ENCODE data around the gene CHRM1.

CHRM1 gene

GRCh38 chr11:62912268-62912667, 8.9 kb downstream of the CHRM1 start:
- no peak overlapping the region for H2BK15ac ChIP-seq (ENCODE audit: low read depth, poor library complexity, severe bottlenecking)
- H2AFZ ChIP-seq (ENCODE audit: low read depth, low read length): no peak overlapping the region
- no peaks in the 10 kb centered on the region for H3K9me3 ChIP-seq (ENCODE audit: control insufficient read depth, low read length)
- H3K4me2 ChIP-seq (ENCODE audit: low read length, poor library complexity, severe bottlenecking): no peak overlapping the region
- no peak overlapping the region for H4K8ac ChIP-seq (ENCODE audit: low read length)
- no peak overlapping the region for H3K4me3 ChIP-seq (ENCODE audit: insufficient read depth in 1 of 2, low read depth in 1 of 2, low read length in 2 of 2)
- H3K27ac ChIP-seq (ENCODE audit: low read length, poor library complexity, severe bottlenecking): no peak overlapping the region
- no peak overlapping the region for H2BK5ac ChIP-seq (ENCODE audit: low read depth, low read length, poor library complexity, severe bottlenecking)
- H2AK5ac ChIP-seq (ENCODE audit: low read length, severe bottlenecking): no peak overlapping the region
- H3K79me1 ChIP-seq (replicated peaks; ENCODE audit: low read length, poor library complexity, severe bottlenecking): no peaks in the 10 kb centered on the region
- no peak overlapping the region for H3K4ac ChIP-seq (ENCODE audit: low read depth in 1 of 2, low read length in 2 of 2)
- peaks cover 4% of the 10 kb centered on the region for H3K4me1 ChIP-seq (ENCODE audit: control insufficient read depth, insufficient read depth, low read depth, low read length)
- no peak overlapping the region for H4K91ac ChIP-seq (ENCODE audit: low read length)
- no peak overlapping the region for H3K18ac ChIP-seq (ENCODE audit: low read depth in 1 of 2, low read length in 2 of 2)
- H3K36me3 ChIP-seq (ENCODE audit: control insufficient read depth in 1 of 2, insufficient read depth in 2 of 2, low read depth in 1 of 2, low read length in 2 of 2): no peaks in the 10 kb centered on the region
- H3K27me3 ChIP-seq (ENCODE audit: control insufficient read depth in 1 of 2, insufficient read depth in 1 of 2, low read length in 2 of 2): peaks cover 18% of the 10 kb centered on the region in 2 experiments
- WGBS: 78% methylated on average over 2 of the region's 3 CpGs
- no peak overlapping the region for H3K14ac ChIP-seq (ENCODE audit: low read length in 2 of 2)
- H3K23ac ChIP-seq (ENCODE audit: low read length in 2 of 2): no peak overlapping the region
- H2BK12ac ChIP-seq (ENCODE audit: low read length in 2 of 2): no peak overlapping the region
- H2BK120ac ChIP-seq (ENCODE audit: low read depth, low read length): no peak overlapping the region
- H3K9ac ChIP-seq (ENCODE audit: low read length): no peak overlapping the region
- no peak for DNase-seq

DNA sequence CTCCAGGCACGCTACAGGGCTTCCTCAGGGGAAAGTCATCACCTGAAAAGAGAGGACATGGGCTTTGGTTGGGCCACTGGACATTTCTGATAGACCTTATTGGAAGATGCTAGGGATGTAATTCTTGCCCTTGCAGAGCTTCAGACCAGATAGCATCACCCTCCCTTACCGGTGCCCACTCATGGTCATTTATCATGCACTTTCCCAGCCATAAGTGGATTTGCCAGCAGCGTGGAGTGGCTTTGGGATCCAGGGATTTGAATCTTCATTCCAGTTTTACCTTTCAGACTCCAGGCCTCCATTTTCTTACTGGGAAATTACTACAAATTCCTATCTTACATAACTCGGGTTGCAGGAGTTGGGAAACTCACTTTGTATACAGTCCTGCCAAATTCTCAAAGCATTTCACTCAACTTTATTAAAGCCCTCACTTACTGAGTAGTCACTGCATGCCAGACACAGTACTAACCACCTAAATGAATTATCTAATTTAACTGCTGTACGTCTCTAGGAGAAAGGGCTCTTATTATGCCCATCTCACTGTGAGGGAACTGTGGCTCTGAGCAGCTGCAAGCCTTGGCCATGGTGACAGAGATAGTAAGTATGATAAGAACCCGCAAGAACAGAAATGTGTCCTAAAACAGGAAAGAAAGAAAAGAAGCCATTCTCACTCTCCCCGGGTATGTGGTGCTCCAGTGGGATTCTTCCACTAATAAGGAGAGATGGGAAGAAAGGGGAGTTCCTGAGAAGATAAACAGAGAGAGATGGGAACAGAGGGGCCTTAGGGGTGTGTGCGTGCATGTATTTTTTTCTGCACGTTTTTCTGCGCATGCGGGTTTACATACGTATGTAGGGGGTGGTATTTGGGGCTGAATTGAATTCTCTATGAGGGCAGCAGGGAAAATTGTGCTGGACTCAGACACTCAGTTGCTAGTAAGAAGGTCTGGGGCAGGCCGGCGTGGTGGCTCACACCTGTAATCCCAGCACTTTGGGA, 9.7 kb downstream of the CHRM1 start:
- 79% methylated on average over 14 of the region's 14 CpGs for WGBS
- H2BK5ac ChIP-seq (ENCODE audit: low read depth, low read length, poor library complexity, severe bottlenecking): no peak overlapping the region
- H3K27me3 ChIP-seq (ENCODE audit: control insufficient read depth in 1 of 2, insufficient read depth in 1 of 2, low read length in 2 of 2): peaks cover 11 to 15% of the 10 kb centered on the region in 2 experiments
- peaks cover 4% of the 10 kb centered on the region for H3K4me1 ChIP-seq (ENCODE audit: control insufficient read depth, insufficient read depth, low read depth, low read length)
- H2BK120ac ChIP-seq (ENCODE audit: low read depth, low read length): no peak overlapping the region
- no peaks in the 10 kb centered on the region for H3K36me3 ChIP-seq (ENCODE audit: control insufficient read depth in 1 of 2, insufficient read depth in 2 of 2, low read depth in 1 of 2, low read length in 2 of 2)
- H3K4ac ChIP-seq (ENCODE audit: low read depth in 1 of 2, low read length in 2 of 2): no peak overlapping the region
- H3K79me1 ChIP-seq (replicated peaks; ENCODE audit: low read length, poor library complexity, severe bottlenecking): no peaks in the 10 kb centered on the region
- no peak overlapping the region for H3K4me2 ChIP-seq (ENCODE audit: low read length, poor library complexity, severe bottlenecking)
- H3K9me3 ChIP-seq (ENCODE audit: control insufficient read depth, low read length): no peaks in the 10 kb centered on the region
- H3K18ac ChIP-seq (ENCODE audit: low read depth in 1 of 2, low read length in 2 of 2): no peak overlapping the region
- H2BK12ac ChIP-seq (ENCODE audit: low read length in 2 of 2): no peak overlapping the region
- no peak overlapping the region for H4K91ac ChIP-seq (ENCODE audit: low read length)
- H2AK5ac ChIP-seq (ENCODE audit: low read length, severe bottlenecking): no peak overlapping the region
- no peak overlapping the region for H3K27ac ChIP-seq (ENCODE audit: low read length, poor library complexity, severe bottlenecking)
- no peak for DNase-seq
- H2BK15ac ChIP-seq (ENCODE audit: low read depth, poor library complexity, severe bottlenecking): no peak overlapping the region
- no peak overlapping the region for H3K23ac ChIP-seq (ENCODE audit: low read length in 2 of 2)
- H3K4me3 ChIP-seq (ENCODE audit: insufficient read depth in 1 of 2, low read depth in 1 of 2, low read length in 2 of 2): no peak overlapping the region
- no peak overlapping the region for H4K8ac ChIP-seq (ENCODE audit: low read length)
- no peak overlapping the region for H3K9ac ChIP-seq (ENCODE audit: low read length)
- no peak overlapping the region for H3K14ac ChIP-seq (ENCODE audit: low read length in 2 of 2)
- H2AFZ ChIP-seq (ENCODE audit: low read depth, low read length): no peak overlapping the region

- Histone ChIP-seq H2BK120ac (ENCODE audit: low read depth, low read length) (no peak overlapping the region), H3K18ac (ENCODE audit: low read depth in 1 of 2, low read length in 2 of 2) (no peak overlapping the region), H3K4ac (ENCODE audit: low read depth in 1 of 2, low read length in 2 of 2) (no peak overlapping the region), H3K27me3 (ENCODE audit: control insufficient read depth in 1 of 2, insufficient read depth in 1 of 2, low read length in 2 of 2) (peaks cover 7 to 9% of the 10 kb centered on the region in 2 experiments), H3K79me1 (replicated peaks; ENCODE audit: low read length, poor library complexity, severe bottlenecking) (no peaks in the 10 kb centered on the region), H4K91ac (ENCODE audit: low read length) (no peak overlapping the region), H3K9me3 (ENCODE audit: control insufficient read depth, low read length) (no peaks in the 10 kb centered on the region), H3K23ac (ENCODE audit: low read length in 2 of 2) (no peak overlapping the region), H3K4me2 (ENCODE audit: low read length, poor library complexity, severe bottlenecking) (no peak overlapping the region), H3K36me3 (ENCODE audit: control insufficient read depth in 1 of 2, insufficient read depth in 2 of 2, low read depth in 1 of 2, low read length in 2 of 2) (no peaks in the 10 kb centered on the region), H4K8ac (ENCODE audit: low read length) (no peak overlapping the region), H2BK5ac (ENCODE audit: low read depth, low read length, poor library complexity, severe bottlenecking) (no peak overlapping the region), H3K14ac (ENCODE audit: low read length in 2 of 2) (no peak overlapping the region), H3K27ac (ENCODE audit: low read length, poor library complexity, severe bottlenecking) (no peak overlapping the region), H3K4me1 (ENCODE audit: control insufficient read depth, insufficient read depth, low read depth, low read length) (peaks cover 4% of the 10 kb centered on the region), H3K9ac (ENCODE audit: low read length) (no peak overlapping the region), H2AFZ (ENCODE audit: low read depth, low read length) (no peak overlapping the region), H2BK12ac (ENCODE audit: low read length in 2 of 2) (no peak overlapping the region), H3K4me3 (ENCODE audit: insufficient read depth in 1 of 2, low read depth in 1 of 2, low read length in 2 of 2) (no peak overlapping the region), H2BK15ac (ENCODE audit: low read depth, poor library complexity, severe bottlenecking) (no peak overlapping the region), H2AK5ac (ENCODE audit: low read length, severe bottlenecking) (no peak overlapping the region)
- WGBS: 95% methylated on average over 27 of the region's 27 CpGs
- no peak for DNase-seq
These were observed 10.9 kb downstream of the CHRM1 start for GRCh38 chr11:62910141-62910882.

Data from mesenchymal stem cell (in vitro differentiated cells and primary cell).